Astrocyte (in vitro differentiated cells and primary cell): ENCODE measurements around the gene DAZAP2. TPM values are rescaled to one million over a fixed set of nuclear protein-coding genes. Genes with fewer than 3 reads are reported as not detected.
"Not testable (repeated sequence)": the region's sequence is repeated elsewhere in the genome, so short reads cannot be mapped to it uniquely, and the experiment has no call there.

Experiments
- DNase-seq: peaks from one replicate; pipeline ENCODE4 v3.0.0-alpha.2; 2010; ENCODE audit warnings: low read depth
- FAIRE-seq: peaks from 2 replicates; lab custom pipeline; 2011; peaks lifted over from hg19 to GRCh38; lab: Jason Lieb, UNC
- H2AFZ ChIP-seq: 2 replicates; pipeline ENCODE4 v1.6.0; 2012; ENCODE audit warnings: low read depth, low read length, inconsistent platforms
- H3K27ac ChIP-seq: 2 replicates; pipeline ENCODE4 v1.5.1; 2011; ENCODE audit warnings: low read depth, low read length, inconsistent platforms
- H3K27me3 ChIP-seq: 2 replicates; pipeline ENCODE4 v1.6.0; 2011; ENCODE audit warnings: low read length, inconsistent platforms; ENCODE audit not compliant: insufficient read depth
- H3K36me3 ChIP-seq: 2 replicates; pipeline ENCODE4 v1.5.1; 2011; ENCODE audit warnings: low read length, inconsistent platforms; ENCODE audit not compliant: insufficient read depth
- H3K4me1 ChIP-seq: 2 replicates; pipeline ENCODE4 v1.5.1; 2011; ENCODE audit warnings: low read length, inconsistent platforms; ENCODE audit not compliant: insufficient read depth
- H3K4me2 ChIP-seq: 2 replicates; pipeline ENCODE4 v1.6.0; 2012; ENCODE audit warnings: low read length, inconsistent platforms
- H3K4me3 ChIP-seq: 2 replicates; pipeline ENCODE4 v1.5.1; 2011; ENCODE audit warnings: low read depth, mild to moderate bottlenecking, low read length, inconsistent platforms; ENCODE audit not compliant: insufficient read depth
- H3K79me2 ChIP-seq: 2 replicates; pipeline ENCODE4 v1.6.0; 2012; ENCODE audit warnings: mild to moderate bottlenecking, low read length, inconsistent platforms; ENCODE audit not compliant: insufficient read depth
- H3K9ac ChIP-seq: 2 replicates; pipeline ENCODE4 v1.6.0; 2012; ENCODE audit warnings: mild to moderate bottlenecking, low read length, inconsistent platforms
- H3K9me3 ChIP-seq: 2 replicates; pipeline ENCODE4 v1.5.1; 2012; ENCODE audit warnings: low read depth, mild to moderate bottlenecking, low read length, inconsistent platforms; ENCODE audit not compliant: insufficient read depth
- H4K20me1 ChIP-seq: 2 replicates; pipeline ENCODE4 v1.6.0; 2012; ENCODE audit warnings: low read length, inconsistent platforms; ENCODE audit not compliant: insufficient read depth
- H3K27ac Mint-ChIP-seq: one replicate; pipeline ENCODE4 v1.8.0; 2021; ENCODE audit warnings: mild to moderate bottlenecking, mixed read lengths; ENCODE audit not compliant: unreplicated experiment
- H3K27me3 Mint-ChIP-seq: one replicate; pipeline ENCODE4 v1.8.0; 2021; ENCODE audit warnings: low read depth, mixed read lengths; ENCODE audit not compliant: unreplicated experiment
- H3K36me3 Mint-ChIP-seq: one replicate; pipeline ENCODE4 v1.8.0; 2021; ENCODE audit warnings: low read depth, mixed read lengths; ENCODE audit not compliant: unreplicated experiment
- H3K4me1 Mint-ChIP-seq: one replicate; pipeline ENCODE4 v1.8.0; 2021; ENCODE audit warnings: low read depth, mixed read lengths; ENCODE audit not compliant: unreplicated experiment
- H3K4me3 Mint-ChIP-seq: one replicate; pipeline ENCODE4 v1.8.0; 2021; ENCODE audit warnings: mild to moderate bottlenecking, moderate library complexity, mixed read lengths; ENCODE audit not compliant: unreplicated experiment
- H3K9me3 Mint-ChIP-seq: one replicate; pipeline ENCODE4 v1.8.0; 2021; ENCODE audit warnings: mild to moderate bottlenecking, mixed read lengths; ENCODE audit not compliant: unreplicated experiment
- EZH2 ChIP-seq: IDR thresholded peaks from 2 replicates; pipeline ENCODE4 v1.6.1; 2012; ENCODE audit warnings: mild to moderate bottlenecking, low read length, inconsistent platforms; ENCODE audit not compliant: insufficient read depth
- total RNA-seq: library from RNA; stranded (reverse); gene quantifications from 2 replicates; pipeline ENCODE4 v1.2.1, GENCODE V29; 2021
- TF ChIP-seq, protein P1 (sequence below): IDR thresholded peaks from 2 replicates; pipeline ENCODE4 v1.5.1; 2011; ENCODE audit warnings: low read depth, mild to moderate bottlenecking, inconsistent platforms, low read length, moderate library complexity; ENCODE audit not compliant: insufficient read depth

DAZAP2 gene
- total RNA-seq, 1 donor from 2014 or later, result 92.8 TPM

GRCh38 chr12:51270951-51271518 is 32.4 kb downstream of the DAZAP2 start:
- peak overlapping the region; percentile 85 for H3K27ac ChIP-seq
- peak overlapping the region; percentile 82 for H3K9ac ChIP-seq
- H3K27ac Mint-ChIP-seq, result peak overlapping the region; percentile 67
- H3K79me2 ChIP-seq, result peaks cover 32% of the 10 kb centered on the region
- TF ChIP-seq EZH2, result no peak
- TF ChIP-seq, protein P1, sequence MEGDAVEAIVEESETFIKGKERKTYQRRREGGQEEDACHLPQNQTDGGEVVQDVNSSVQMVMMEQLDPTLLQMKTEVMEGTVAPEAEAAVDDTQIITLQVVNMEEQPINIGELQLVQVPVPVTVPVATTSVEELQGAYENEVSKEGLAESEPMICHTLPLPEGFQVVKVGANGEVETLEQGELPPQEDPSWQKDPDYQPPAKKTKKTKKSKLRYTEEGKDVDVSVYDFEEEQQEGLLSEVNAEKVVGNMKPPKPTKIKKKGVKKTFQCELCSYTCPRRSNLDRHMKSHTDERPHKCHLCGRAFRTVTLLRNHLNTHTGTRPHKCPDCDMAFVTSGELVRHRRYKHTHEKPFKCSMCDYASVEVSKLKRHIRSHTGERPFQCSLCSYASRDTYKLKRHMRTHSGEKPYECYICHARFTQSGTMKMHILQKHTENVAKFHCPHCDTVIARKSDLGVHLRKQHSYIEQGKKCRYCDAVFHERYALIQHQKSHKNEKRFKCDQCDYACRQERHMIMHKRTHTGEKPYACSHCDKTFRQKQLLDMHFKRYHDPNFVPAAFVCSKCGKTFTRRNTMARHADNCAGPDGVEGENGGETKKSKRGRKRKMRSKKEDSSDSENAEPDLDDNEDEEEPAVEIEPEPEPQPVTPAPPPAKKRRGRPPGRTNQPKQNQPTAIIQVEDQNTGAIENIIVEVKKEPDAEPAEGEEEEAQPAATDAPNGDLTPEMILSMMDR, result no peak
- H2AFZ ChIP-seq, result peak overlapping the region; percentile 78
- no peaks in the 10 kb centered on the region for H3K9me3 Mint-ChIP-seq
- peak overlapping the region; percentile 68 for H3K4me3 ChIP-seq
- H3K9me3 ChIP-seq, result no peaks in the 10 kb centered on the region
- H3K4me3 Mint-ChIP-seq, result peak overlapping the region; percentile 92
- peaks cover 20% of the 10 kb centered on the region for H3K4me1 ChIP-seq
- no peaks in the 10 kb centered on the region for H3K27me3 ChIP-seq
- H3K27me3 Mint-ChIP-seq, result peaks cover 7% of the 10 kb centered on the region
- FAIRE-seq, result peak; percentile 74
- no peaks in the 10 kb centered on the region for H3K36me3 Mint-ChIP-seq
- H3K36me3 ChIP-seq, result no peaks in the 10 kb centered on the region
- peaks cover 5% of the 10 kb centered on the region for H3K4me1 Mint-ChIP-seq
- H3K4me2 ChIP-seq, result peak overlapping the region; percentile 87
- peak; percentile 87 for DNase-seq
- H4K20me1 ChIP-seq, result no peaks in the 10 kb centered on the region

- DNase-seq, H3K4me1 Mint-ChIP-seq, FAIRE-seq: not testable (repeated sequence)
Measured at GRCh38 chr12:51272810-51273209, 34.2 kb downstream of the DAZAP2 start.

GRCh38 chr12:51275088-51275487 is 36.5 kb downstream of the DAZAP2 start:
- Histone ChIP-seq H3K79me2 (no peaks in the 10 kb centered on the region), H2AFZ (no peak overlapping the region), H3K36me3 (no peaks in the 10 kb centered on the region), H3K27me3 (no peaks in the 10 kb centered on the region), H3K9ac (no peak overlapping the region), H3K4me1 (peaks cover 10% of the 10 kb centered on the region), H3K4me3 (no peak overlapping the region), H3K4me2 (no peak overlapping the region), H3K27ac (no peak overlapping the region), H3K9me3 (no peaks in the 10 kb centered on the region), H4K20me1 (no peaks in the 10 kb centered on the region)
- no peak for DNase-seq
- no peak for TF ChIP-seq EZH2
- TF ChIP-seq, protein P1, result no peak
- FAIRE-seq, result no peak
- Mint-ChIP-seq H3K4me1 (peaks cover 5% of the 10 kb centered on the region), H3K36me3 (no peaks in the 10 kb centered on the region), H3K4me3 (no peak overlapping the region), H3K9me3 (no peaks in the 10 kb centered on the region), H3K27ac (no peak overlapping the region), H3K27me3 (peaks cover 7% of the 10 kb centered on the region)

More at GRCh38 chr12:51272810-51273209, 34.2 kb downstream of the DAZAP2 start:
- Histone ChIP-seq H3K79me2 (peaks cover 18% of the 10 kb centered on the region), H3K4me1 (peaks cover 20% of the 10 kb centered on the region)
- not testable (repeated sequence) for H3K27ac Mint-ChIP-seq, H3K36me3 ChIP-seq, H3K27me3 ChIP-seq, H3K9me3 Mint-ChIP-seq, H3K27ac ChIP-seq, H2AFZ ChIP-seq, H3K36me3 Mint-ChIP-seq, H3K4me3 ChIP-seq, H3K9me3 ChIP-seq, H3K27me3 Mint-ChIP-seq, H3K9ac ChIP-seq, H3K4me2 ChIP-seq, H4K20me1 ChIP-seq, H3K4me3 Mint-ChIP-seq
